Measurements from ENCODE around the gene BTG4.
A peak's percentile ranks its signal among the peaks of the same experiment; 100 is the strongest.

Gene BTG4

DNA sequence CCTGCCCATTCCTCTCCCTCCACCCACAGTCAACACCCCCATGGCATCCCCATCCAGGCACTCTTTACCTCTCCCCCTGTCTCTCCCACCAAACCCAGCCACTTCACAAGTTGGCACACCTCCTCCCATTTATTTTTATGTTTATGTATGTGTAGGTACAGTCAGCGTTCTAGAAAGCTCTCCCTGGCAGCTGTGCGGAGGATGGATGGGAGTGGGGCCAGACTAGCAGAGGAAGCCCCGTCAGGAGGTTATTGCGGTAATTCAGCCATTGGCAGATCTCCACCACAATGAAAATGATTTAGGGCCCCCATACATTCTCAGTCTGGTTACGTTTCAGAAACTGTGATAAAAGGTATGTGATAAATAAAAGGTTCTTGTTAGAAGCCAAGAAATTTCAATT lies 51.3 kb downstream of the BTG4 start:
- no peak for DNase-seq
- no peak for TF ChIP-seq POLR2A (IDR thresholded peaks at IDR 0.05; ENCODE audit: low read length)
- no peak for TF ChIP-seq GATA1 (IDR thresholded peaks at IDR 0.05; ENCODE audit: low read depth, low read length)

- TF ChIP-seq POLR2A (IDR thresholded peaks at IDR 0.05; ENCODE audit: low read length) (no peak), GATA1 (IDR thresholded peaks at IDR 0.05; ENCODE audit: low read depth, low read length) (no peak)
- no peak for DNase-seq
Observed at GRCh38 chr11:111460340-111460739, 51.8 kb downstream of the BTG4 start.

DNA sequence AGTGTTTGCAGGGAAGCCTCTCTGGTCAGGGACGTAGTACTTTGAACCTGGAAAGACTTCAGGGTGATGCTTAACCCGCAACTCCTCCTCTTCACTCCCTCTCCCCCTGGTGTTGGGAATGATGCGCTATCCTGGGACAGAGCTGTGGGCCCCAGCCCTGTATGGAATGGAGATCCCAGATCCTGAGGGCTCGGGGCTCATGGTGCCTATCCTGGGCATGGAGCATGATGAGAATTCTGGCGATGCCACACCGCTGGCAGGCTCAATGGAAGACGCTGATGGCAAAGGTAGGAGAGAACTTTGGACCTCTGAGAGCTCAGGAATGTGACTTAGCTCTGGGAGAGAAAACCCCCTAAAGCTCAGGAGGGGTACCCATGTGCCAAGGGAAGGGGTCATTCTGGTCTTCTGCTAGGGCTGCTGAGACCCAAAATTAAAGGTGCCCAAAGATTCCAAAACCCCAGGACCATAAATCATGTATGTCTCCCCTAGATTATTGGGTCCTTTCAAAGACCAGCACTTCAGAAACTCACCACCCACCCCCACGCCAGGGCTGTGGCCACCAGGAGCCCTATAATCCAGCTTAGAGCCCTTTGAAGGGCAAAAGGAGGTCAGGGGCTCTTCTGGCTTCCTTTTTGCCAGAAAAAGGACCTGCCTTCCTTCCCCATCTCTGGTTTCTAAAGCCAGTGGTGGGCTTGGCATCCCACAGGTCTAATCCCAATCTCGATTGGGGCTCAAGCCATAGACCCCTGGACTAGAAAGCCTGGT lies 52.5 kb downstream of the BTG4 start:
- no peak for DNase-seq
- TF ChIP-seq POLR2A (IDR thresholded peaks at IDR 0.05; ENCODE audit: low read length) (no peak), GATA1 (IDR thresholded peaks at IDR 0.05; ENCODE audit: low read depth, low read length) (no peak)

DNA sequence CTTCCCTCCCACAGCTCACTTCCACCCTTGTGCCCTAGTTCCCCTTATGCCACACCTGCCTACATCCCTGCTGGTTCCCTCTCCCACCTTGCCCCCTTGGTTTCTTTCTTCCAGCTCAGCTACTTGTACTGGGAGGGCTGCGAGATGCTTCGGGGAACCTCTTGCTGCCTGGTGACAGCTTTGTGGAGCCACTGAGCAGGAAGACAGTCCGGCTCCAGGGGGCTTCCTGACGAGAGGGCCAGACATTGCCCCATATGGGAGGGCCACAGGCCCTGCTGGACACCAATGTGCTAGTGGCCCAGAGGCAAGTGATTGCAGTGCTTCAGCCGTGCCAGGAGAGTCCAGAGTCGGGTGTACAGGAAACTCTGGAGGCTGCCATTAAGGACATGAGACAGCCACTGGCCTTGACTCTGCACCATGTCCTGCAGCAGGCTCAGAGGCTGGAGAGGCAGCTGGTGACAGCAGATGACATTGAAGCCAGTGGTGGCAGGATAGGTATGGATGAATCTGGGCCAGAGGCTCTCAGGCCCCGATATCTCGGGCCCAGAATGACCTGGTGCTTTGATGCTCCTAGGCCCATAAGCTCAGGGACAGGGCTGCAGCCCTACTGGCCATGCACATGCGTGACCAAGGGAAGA lies 54.3 kb downstream of the BTG4 start:
- DNase-seq: no peak
- TF ChIP-seq GATA1 (IDR thresholded peaks at IDR 0.05; ENCODE audit: low read depth, low read length) (no peak), POLR2A (IDR thresholded peaks at IDR 0.05; ENCODE audit: low read length) (no peak)

DNA sequence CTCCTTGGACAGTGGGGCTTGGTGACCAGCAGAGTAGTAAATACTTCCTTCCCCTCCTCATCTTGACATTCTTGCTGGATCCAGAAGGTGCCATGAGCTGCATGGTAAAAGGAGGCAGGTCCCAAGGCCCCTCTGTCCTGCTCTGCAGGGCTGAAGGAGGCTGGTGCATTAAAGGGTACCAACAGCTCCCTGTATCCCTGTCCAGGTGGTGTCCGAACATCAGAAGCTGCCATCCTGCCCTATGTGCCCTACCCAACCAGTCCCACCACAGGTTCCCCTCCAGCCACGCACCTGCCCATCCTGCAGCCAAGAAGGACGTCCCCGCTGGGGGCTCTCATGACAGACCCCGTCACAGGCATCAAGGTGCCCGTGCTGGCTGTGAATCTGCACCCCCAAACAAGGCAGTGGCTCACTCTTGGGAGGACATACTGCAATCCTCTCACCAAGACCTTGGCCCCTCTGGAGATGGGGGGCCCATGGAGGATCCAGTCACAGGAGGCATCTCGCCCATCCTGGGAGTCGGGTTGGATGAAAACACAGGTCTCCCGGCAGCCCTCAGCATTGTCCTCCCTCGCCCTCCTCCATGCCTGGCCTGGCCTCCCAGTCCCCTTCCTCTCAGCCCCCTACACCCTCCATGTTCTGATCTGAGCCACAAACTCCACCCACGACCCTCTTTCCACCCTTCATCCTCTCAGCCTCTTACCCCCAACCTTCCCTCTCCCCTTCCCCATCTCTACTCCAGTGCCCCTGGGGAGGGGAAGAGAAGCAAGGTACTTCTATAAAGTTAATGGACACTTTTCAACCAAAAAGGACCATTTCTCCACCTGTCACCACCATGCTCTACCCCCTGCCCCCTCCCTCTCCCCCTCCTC lies 55.1 kb downstream of the BTG4 start:
- DNase-seq: no peak
- TF ChIP-seq GATA1 (IDR thresholded peaks at IDR 0.05; ENCODE audit: low read depth, low read length) (no peak), POLR2A (IDR thresholded peaks at IDR 0.05; ENCODE audit: low read length) (no peak)

DNA sequence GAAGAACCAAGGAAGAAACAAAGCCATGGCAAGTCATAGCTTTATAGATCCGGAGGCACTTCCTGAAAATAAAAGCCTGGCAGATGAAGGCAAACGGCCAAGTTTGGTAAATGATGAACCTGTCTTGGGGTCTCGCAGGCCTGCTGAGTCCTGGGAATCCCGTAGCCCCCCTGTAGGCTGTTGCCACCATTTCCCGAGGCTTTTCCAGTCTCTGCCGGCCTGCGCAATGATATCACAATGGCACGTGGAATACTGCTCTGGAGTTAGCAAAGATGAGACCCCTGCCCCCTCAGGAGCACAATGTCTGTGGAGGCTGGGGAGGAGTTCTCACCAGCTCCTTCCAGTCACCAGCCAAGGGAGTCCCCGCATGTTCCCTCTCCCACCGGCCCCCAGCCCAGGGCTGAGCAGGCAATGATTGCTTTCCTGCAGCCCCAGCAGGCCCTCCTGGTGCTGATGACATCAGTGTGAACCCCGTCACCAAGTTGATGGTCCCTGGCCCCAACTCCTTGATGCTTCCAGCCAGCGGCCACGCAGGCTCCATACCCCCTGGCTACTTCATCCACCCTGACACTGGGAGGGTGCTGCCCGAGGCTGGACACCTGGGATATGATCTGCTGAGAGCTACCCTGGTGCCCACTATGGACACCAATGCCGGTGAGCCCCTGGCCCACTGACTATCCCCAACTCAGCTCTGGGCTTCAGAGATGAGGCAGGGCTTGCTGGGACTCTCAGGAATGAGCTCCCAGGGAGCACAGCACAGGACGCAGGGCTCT lies 55.9 kb downstream of the BTG4 start:
- TF ChIP-seq GATA1 (IDR thresholded peaks at IDR 0.05; ENCODE audit: low read depth, low read length) (no peak), POLR2A (IDR thresholded peaks at IDR 0.05; ENCODE audit: low read length) (no peak)
- DNase-seq: no peak

- no peak for TF ChIP-seq POLR2A (IDR thresholded peaks at IDR 0.05; ENCODE audit: low read length)
- TF ChIP-seq GATA1 (IDR thresholded peaks at IDR 0.05; ENCODE audit: low read depth, low read length): no peak
- no peak for DNase-seq
Observed at GRCh38 chr11:111455291-111456085, 56.7 kb downstream of the BTG4 start.

DNA sequence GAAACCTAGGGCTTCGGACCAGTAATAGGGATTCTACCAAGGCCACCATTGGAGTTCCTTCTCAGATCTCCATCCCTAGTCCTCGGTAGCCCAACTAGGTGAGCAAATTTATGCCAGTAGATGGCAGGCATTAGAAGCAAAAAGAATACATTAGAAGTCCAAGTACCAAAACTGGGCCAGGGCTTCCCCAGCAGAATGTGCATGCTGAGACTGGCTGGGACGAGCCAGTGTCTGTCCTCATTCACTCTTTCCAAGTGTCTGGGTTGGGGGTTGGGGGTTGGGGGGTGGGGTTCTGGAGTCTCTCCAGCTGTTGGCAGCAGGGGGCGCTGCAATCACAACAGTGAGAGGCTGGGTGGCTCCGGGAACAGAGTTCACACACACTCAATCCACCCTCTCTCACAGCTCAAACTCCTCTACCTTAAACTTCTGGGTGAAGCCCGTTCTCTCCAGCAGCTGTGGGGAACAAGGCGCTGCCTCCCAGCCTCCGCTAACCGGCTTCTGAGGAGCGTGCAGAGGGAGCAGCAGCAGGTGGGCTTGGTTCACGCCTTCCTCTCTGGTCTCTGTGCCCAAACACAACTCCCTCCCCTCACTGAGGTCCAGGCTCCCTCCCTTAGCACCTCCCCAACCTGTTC lies 57.5 kb downstream of the BTG4 start:
- no peak for TF ChIP-seq GATA1 (IDR thresholded peaks at IDR 0.05; ENCODE audit: low read depth, low read length)
- TF ChIP-seq POLR2A (IDR thresholded peaks at IDR 0.05; ENCODE audit: low read length): no peak
- peak; percentile 35 to 51 for DNase-seq

DNA sequence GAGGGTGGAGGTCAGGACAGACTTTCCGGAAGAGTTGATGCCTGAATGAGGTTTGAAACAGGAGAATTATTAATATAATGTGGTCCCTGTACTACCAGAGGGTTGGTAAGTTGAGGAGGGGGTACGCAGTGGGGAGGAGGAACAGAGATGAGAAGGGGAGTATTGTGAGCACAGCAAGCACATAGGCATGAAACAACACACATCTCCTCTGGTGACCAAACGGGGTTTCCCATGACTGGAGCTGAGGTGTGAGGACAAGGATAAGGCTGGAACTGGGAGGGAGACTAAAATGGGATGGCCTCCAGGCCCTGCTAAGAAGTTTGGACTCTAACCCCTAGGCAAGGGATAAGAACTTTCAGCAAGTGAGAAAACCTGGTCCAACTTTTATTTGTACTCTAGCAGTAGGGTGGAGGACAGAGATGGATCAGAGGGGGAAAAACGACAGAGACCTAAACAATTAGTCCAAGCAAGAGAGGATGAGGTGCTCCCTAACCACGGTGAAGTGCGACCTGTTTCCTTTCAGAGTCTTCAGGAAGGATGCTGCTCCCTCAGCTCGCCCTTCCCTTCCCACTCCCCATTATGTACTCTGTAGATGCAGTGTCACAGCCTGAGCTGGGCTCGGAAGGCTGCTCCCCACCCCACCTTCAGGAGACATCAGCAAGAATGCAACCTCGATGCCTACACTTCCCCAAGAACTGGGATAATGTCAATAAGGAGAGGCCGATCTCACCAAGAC lies 59.2 kb downstream of the BTG4 start:
- DNase-seq: no peak
- TF ChIP-seq POLR2A (IDR thresholded peaks at IDR 0.05; ENCODE audit: low read length): no peak
- TF ChIP-seq GATA1 (IDR thresholded peaks at IDR 0.05; ENCODE audit: low read depth, low read length): no peak

DNA sequence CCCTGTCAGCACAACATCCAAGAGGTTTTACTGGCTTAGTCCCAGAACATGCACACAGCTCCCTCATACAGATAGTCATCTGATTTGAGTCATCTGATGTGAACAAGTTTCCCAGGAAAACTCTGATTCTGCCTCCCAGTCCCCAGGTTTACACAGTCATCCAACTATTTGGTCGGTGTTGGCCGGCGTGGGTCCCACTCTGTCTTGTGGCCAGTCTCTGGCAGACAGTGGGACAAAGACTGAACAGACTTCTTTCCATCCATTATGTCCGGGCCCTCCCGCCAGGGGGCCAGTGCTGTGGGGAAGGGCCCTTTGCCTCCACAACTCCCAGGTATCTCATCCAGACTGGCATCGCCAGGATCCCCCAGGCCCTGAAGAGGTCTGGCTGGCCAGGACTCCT lies 60.0 kb downstream of the BTG4 start:
- no peak for DNase-seq
- no peak for TF ChIP-seq POLR2A (IDR thresholded peaks at IDR 0.05; ENCODE audit: low read length)
- TF ChIP-seq GATA1 (IDR thresholded peaks at IDR 0.05; ENCODE audit: low read depth, low read length): no peak

DNA sequence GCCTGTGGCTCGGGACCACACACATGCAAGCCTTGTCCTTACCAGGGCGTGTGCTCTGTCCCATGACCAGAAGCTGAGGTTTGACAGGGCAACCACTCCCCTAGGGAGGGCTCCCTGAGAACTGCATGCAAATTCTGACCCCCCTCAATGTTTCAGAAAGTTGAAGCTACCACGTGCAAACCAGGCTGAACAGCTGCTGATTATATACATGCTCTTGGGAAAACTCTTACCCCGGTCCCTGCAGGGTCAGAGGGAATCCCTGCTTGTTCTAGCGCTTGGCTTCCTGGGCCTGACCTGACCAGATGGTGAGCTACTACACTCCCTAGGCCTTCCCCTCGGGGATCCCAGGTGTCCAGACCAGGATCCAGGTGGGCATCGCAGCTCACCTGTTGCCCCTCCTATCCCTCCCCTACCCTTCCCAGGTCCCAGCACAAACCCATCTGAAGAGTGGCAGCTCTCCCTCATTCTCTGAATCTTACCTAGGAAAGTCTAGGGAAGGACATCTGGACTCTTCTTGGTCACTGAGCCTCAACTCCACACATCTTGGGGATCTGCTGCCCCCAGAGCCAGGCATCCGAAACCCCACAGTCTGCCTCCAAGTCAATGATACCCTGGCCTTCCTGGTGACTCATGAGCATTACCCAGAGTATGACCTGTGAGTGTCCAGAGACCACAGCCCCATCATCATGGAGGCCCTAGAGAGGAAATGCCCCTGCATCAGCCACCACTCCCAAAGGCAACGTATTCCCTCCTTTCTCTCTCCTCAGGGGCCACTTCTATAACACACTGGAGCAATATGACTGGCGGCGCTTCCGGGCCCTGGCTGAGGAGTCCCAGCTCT lies 61.5 kb downstream of the BTG4 start:
- TF ChIP-seq GATA1 (IDR thresholded peaks at IDR 0.05; ENCODE audit: low read depth, low read length) (no peak), POLR2A (IDR thresholded peaks at IDR 0.05; ENCODE audit: low read length) (no peak)
- DNase-seq: no peak

Data from erythroblast (primary cell).